ENCODE measurements around the gene RAB8B. TPM values are rescaled to one million over a fixed set of nuclear protein-coding genes. Genes with fewer than 3 reads are reported as not detected.
A peak's percentile ranks its signal among the peaks of the same experiment; 100 is the strongest.

The RAB8B gene
- 101 TPM for total RNA-seq (2013)
- polyA plus RNA-seq: 10 to 100 TPM; 22.0 to 77.3 (median 58.9) TPM
- 33.0 and 108 TPM in 2 replicates for polyA minus RNA-seq
- total RNA-seq: 235 to 501 (median 354) reads per million in 11 experiments

GRCh38 chr15:63188926-63189871, at the start of gene RAB8B:
TSS of gene RAB8B (plus strand) at chr15:63189606. CDS start at chr15:63189625, 19 bp downstream.
- H3K27me3 ChIP-seq (ENCODE audit: control insufficient read depth in 2 of 2, insufficient read depth in 2 of 2, low read length in 2 of 2): no peaks in the 10 kb centered on the region
- H3K9me3 ChIP-seq (replicated peaks in 1 of 2; ENCODE audit: control insufficient read depth in 1 of 2, insufficient read depth in 1 of 2, low read length in 2 of 2): no peaks in the 10 kb centered on the region
- peak; percentile 93 to 95 (median 94) for DNase-seq
- Mint-ChIP-seq H3K4me1 (peaks cover 47% of the 10 kb centered on the region), H3K27me3 (ENCODE audit: low read depth in 3 of 3) (peaks cover 0 to 3% (median 2%) of the 10 kb centered on the region in 3 donors), H3K27ac (peak within 1 kb of the TSS; percentile 93 to 100 (median 96)), H3K36me3 (peaks cover 7 to 8% of the 10 kb centered on the region in 2 donors), H3K9me3 (peaks cover 0 to 2% (median 0%) of the 10 kb centered on the region in 7 donors), H3K4me3 (peak within 1 kb of the TSS; percentile 96 to 100)
- peaks cover 42 to 49% of the 10 kb centered on the region in 2 donors for H3K4me1 ChIP-seq (ENCODE audit: control insufficient read depth in 1 of 2, insufficient read depth in 2 of 2, low read length in 2 of 2)
- intact Hi-C loops (cut with micrococcal nuclease): loop anchor here in 1 of 2 donors (5.0 to 10.0 kb wide), 2 partner anchors 52 to 144 kb away; partner anchors contain the start of gene TPM1
- peak within 1 kb of the TSS; percentile 93 to 99 (median 96) for H3K4me3 ChIP-seq (replicated peaks in 1 of 3; ENCODE audit: low read depth in 2 of 3, low read length in 3 of 3)
- H3K9ac ChIP-seq (ENCODE audit: insufficient read depth, low read length, poor library complexity, severe bottlenecking): peak within 1 kb of the TSS; percentile 89
- H3K36me3 ChIP-seq (replicated peaks in 1 of 2; ENCODE audit: control insufficient read depth in 1 of 2, insufficient read depth in 2 of 2, low read length in 2 of 2): no peaks in the 10 kb centered on the region
- under 1% methylated on average over 59 of the region's 77 CpGs for WGBS (ENCODE audit: insufficient coverage)
- peaks cover 49% of the 10 kb centered on the region for H3K79me2 ChIP-seq (ENCODE audit: insufficient read depth, low read length)
- peak within 1 kb of the TSS; percentile 98 for H3K4me2 ChIP-seq (replicated peaks; ENCODE audit: extremely low read depth, low read length, poor library complexity, severe bottlenecking)
- no peak for TF ChIP-seq CTCF (IDR thresholded peaks at IDR 0.05)
- H3K27ac ChIP-seq (ENCODE audit: low read depth in 1 of 2, low read length in 2 of 2): peak within 1 kb of the TSS; percentile 92 to 93
- H4K20me1 ChIP-seq (ENCODE audit: insufficient read depth, low read length): peaks cover 37% of the 10 kb centered on the region
- H2AFZ ChIP-seq (ENCODE audit: insufficient read depth, low read depth, low read length, poor library complexity, severe bottlenecking): peak within 1 kb of the TSS; percentile 86

- Mint-ChIP-seq H3K4me1 (peaks cover 9% of the 10 kb centered on the region), H3K27me3 (ENCODE audit: low read depth in 3 of 3) (peaks cover 0 to 1% (median 0%) of the 10 kb centered on the region in 3 donors)
- no CpG with 5 or more reads among the region's 2 CpGs for WGBS (ENCODE audit: insufficient coverage)
Observed at GRCh38 chr15:63140936-63141335, 48.5 kb upstream of the RAB8B start.

More at GRCh38 chr15:63140936-63141335, 48.5 kb upstream of the RAB8B start:
- peaks cover 33% of the 10 kb centered on the region for H4K20me1 ChIP-seq (ENCODE audit: insufficient read depth, low read length)
- Mint-ChIP-seq H3K4me3 (no peak overlapping the region), H3K36me3 (peaks cover 50 to 73% of the 10 kb centered on the region in 2 donors), H3K27ac (no peak overlapping the region), H3K9me3 (peaks cover 0 to 4% (median 0%) of the 10 kb centered on the region in 7 donors)
- DNase-seq: no peak
- H3K9me3 ChIP-seq (replicated peaks in 1 of 2; ENCODE audit: control insufficient read depth in 1 of 2, insufficient read depth in 1 of 2, low read length in 2 of 2): no peaks in the 10 kb centered on the region
- no peak overlapping the region for H3K9ac ChIP-seq (ENCODE audit: insufficient read depth, low read length, poor library complexity, severe bottlenecking)
- H3K79me2 ChIP-seq (ENCODE audit: insufficient read depth, low read length): peaks cover 20% of the 10 kb centered on the region
- H3K4me1 ChIP-seq (ENCODE audit: control insufficient read depth in 1 of 2, insufficient read depth in 2 of 2, low read length in 2 of 2): peaks cover 5 to 7% of the 10 kb centered on the region in 2 donors
- no peak for TF ChIP-seq CTCF (IDR thresholded peaks at IDR 0.05)
- H3K4me3 ChIP-seq (replicated peaks in 1 of 3; ENCODE audit: low read depth in 2 of 3, low read length in 3 of 3): no peak overlapping the region
- H3K36me3 ChIP-seq (replicated peaks in 1 of 2; ENCODE audit: control insufficient read depth in 1 of 2, insufficient read depth in 2 of 2, low read length in 2 of 2): peaks cover 23 to 71% of the 10 kb centered on the region in 2 donors
- H3K27me3 ChIP-seq (ENCODE audit: control insufficient read depth in 2 of 2, insufficient read depth in 2 of 2, low read length in 2 of 2): no peaks in the 10 kb centered on the region
- intact Hi-C loops (cut with micrococcal nuclease): no loop called here
- H2AFZ ChIP-seq (ENCODE audit: insufficient read depth, low read depth, low read length, poor library complexity, severe bottlenecking): no peak overlapping the region
- no peak overlapping the region for H3K4me2 ChIP-seq (replicated peaks; ENCODE audit: extremely low read depth, low read length, poor library complexity, severe bottlenecking)
- H3K27ac ChIP-seq (ENCODE audit: low read depth in 1 of 2, low read length in 2 of 2): no peak overlapping the region
